SK-N-SH (cell line): ENCODE measurements around the gene NDUFS6. TPM values are rescaled to one million over a fixed set of nuclear protein-coding genes. Genes with fewer than 3 reads are reported as not detected.

Experiments
- CTCF ChIA-PET: fragments of 300-600, 350-600 bp; formaldehyde crosslinking; extraction: SDS; loops from one replicate; lab custom pipeline; 2021; lab: Yijun Ruan, JAX
- POLR2A ChIA-PET: fragments of 350-600 bp; sonication (Branson Sonifier 250); formaldehyde crosslinking; extraction: SDS; loops from one replicate; lab custom pipeline; 2020; ENCODE audit warnings: antibody characterized with exemption, inconsistent platforms; lab: Yijun Ruan, JAX
- DNase-seq: peaks from one replicate; pipeline ENCODE4 v3.0.0; 2012
- H2AFZ ChIP-seq: fragments of 200-600 bp; sonication (generic); 2 replicates; pipeline ENCODE4 v1.8.1; 2016; ENCODE audit warnings: antibody characterized with exemption, mild to moderate bottlenecking, low read depth
- H3F3A ChIP-seq: fragments of 200-600 bp; sonication (generic); replicated peaks from 2 replicates; pipeline ENCODE3; 2016; ENCODE audit warnings: antibody characterized with exemption, mild to moderate bottlenecking; ENCODE audit not compliant: insufficient read depth
- H3K27ac ChIP-seq, 2 experiments: fragments of 200-500 bp in 1 of 2; fragments of 200-600 bp in 1 of 2; sonication (Bioruptor generic) in 1 of 2; sonication (generic), shearing (Covaris generic) in 1 of 2; 2 replicates each; pipeline versions ENCODE4 v1.5.1 to v1.6.1; 2014 to 2016; ENCODE audit warnings: low read depth in 2 of 2, inconsistent platforms in 1 of 2, low read length in 1 of 2, mild to moderate bottlenecking in 1 of 2, mixed read lengths in 1 of 2
- H3K27me3 ChIP-seq: fragments of 200-600 bp; sonication (generic), shearing (Covaris generic); 2 replicates; pipeline ENCODE4 v1.6.1; 2016; ENCODE audit warnings: mixed run types; ENCODE audit not compliant: insufficient read depth
- H3K36me3 ChIP-seq, 2 experiments: fragments of 200-500 bp in 1 of 2; fragments of 200-600 bp in 1 of 2; sonication (Bioruptor generic) in 1 of 2; sonication (generic) in 1 of 2; replicated peaks in 1 of 2; 2 replicates each; pipeline versions ENCODE3 to v1.5.1; 2014 to 2016; ENCODE audit warnings: low read length in 1 of 2, mild to moderate bottlenecking in 1 of 2; ENCODE audit not compliant: insufficient read depth in 2 of 2, control insufficient read depth in 1 of 2
- H3K4me1 ChIP-seq, 2 experiments: fragments of 200-500 bp in 1 of 2; fragments of 200-600 bp in 1 of 2; sonication (Bioruptor generic) in 1 of 2; sonication (generic), shearing (Covaris generic) in 1 of 2; 2 replicates each; pipeline versions ENCODE4 v1.5.1 to v1.6.1; 2014 to 2016; ENCODE audit warnings: low read depth in 1 of 2, low read length in 1 of 2, mixed run types in 1 of 2; ENCODE audit not compliant: insufficient read depth in 2 of 2, control insufficient read depth in 1 of 2
- H3K4me2 ChIP-seq: fragments of 200-600 bp; sonication (generic), shearing (Covaris generic); 2 replicates; pipeline ENCODE4 v1.6.1; 2017; ENCODE audit warnings: mixed run types
- H3K4me3 ChIP-seq, 2 experiments: fragments of 200-500 bp in 1 of 2; fragments of 200-600 bp in 1 of 2; sonication (Bioruptor generic) in 1 of 2; sonication (generic), shearing (Covaris generic) in 1 of 2; 2 replicates each; pipeline versions ENCODE4 v1.5.1 to v1.8.1; 2014 to 2016; ENCODE audit warnings: low read depth in 2 of 2, inconsistent platforms in 1 of 2, low read length in 1 of 2, mild to moderate bottlenecking in 1 of 2, mixed read lengths in 1 of 2, moderate library complexity in 1 of 2
- H3K79me2 ChIP-seq: fragments of 200-600 bp; sonication (generic); 2 replicates; pipeline ENCODE4 v1.8.1; 2017; ENCODE audit warnings: mild to moderate bottlenecking; ENCODE audit not compliant: insufficient read depth
- H3K9ac ChIP-seq: fragments of 200-600 bp; sonication (generic); 2 replicates; pipeline ENCODE4 v1.6.1; 2017; ENCODE audit warnings: mixed run types
- H3K9me2 ChIP-seq: fragments of 200-600 bp; sonication (generic); 2 replicates; pipeline ENCODE4 v1.6.1; 2017; ENCODE audit warnings: mixed run types
- H3K9me3 ChIP-seq: fragments of 200-600 bp; sonication (generic); 2 replicates; pipeline ENCODE4 v1.6.1; 2017; ENCODE audit warnings: mixed run types, mild to moderate bottlenecking, moderate library complexity
- H4K20me1 ChIP-seq: fragments of 200-600 bp; sonication (generic); 2 replicates; pipeline ENCODE4 v1.6.1; 2017; ENCODE audit warnings: mild to moderate bottlenecking, mixed run types; ENCODE audit not compliant: insufficient read depth
- FOSL2 ChIP-seq: IDR thresholded peaks from 2 replicates; pipeline ENCODE4 v1.4.0; 2012; ENCODE audit warnings: low read depth, mild to moderate bottlenecking, moderate library complexity, borderline replicate concordance
- FOXJ3 ChIP-seq: sonication (generic); formaldehyde crosslinking; IDR thresholded peaks from 2 replicates; pipeline ENCODE4 v1.5.1; 2020; ENCODE audit warnings: mild to moderate bottlenecking, missing genetic modification reagents
- JUND ChIP-seq: IDR thresholded peaks from 2 replicates; pipeline ENCODE4 v1.4.0; 2012
- MEF2A ChIP-seq: IDR thresholded peaks from 2 replicates; pipeline ENCODE4 v1.4.0; 2012; ENCODE audit warnings: low read depth, borderline replicate concordance
- NFIC ChIP-seq: IDR thresholded peaks from 2 replicates; pipeline ENCODE4 v1.4.0; 2012; ENCODE audit warnings: borderline replicate concordance
- POLR2AphosphoS5 ChIP-seq: IDR thresholded peaks from 2 replicates; pipeline ENCODE4 v1.6.1; 2012; ENCODE audit warnings: low read depth, low read length
- RCOR1 ChIP-seq: fragments of 150-350 bp; IDR thresholded peaks from 2 replicates; pipeline ENCODE4 v1.6.1; 2017; ENCODE audit warnings: antibody characterized with exemption, low read length
- RFX5 ChIP-seq: IDR thresholded peaks from 2 replicates; pipeline ENCODE4 v1.6.1; 2012; ENCODE audit warnings: mild to moderate bottlenecking, improper control_type of control experiment, low read length
- RXRA ChIP-seq: IDR thresholded peaks from 2 replicates; pipeline ENCODE4 v1.4.0; 2012; ENCODE audit warnings: low read depth, mild to moderate bottlenecking, borderline replicate concordance
- SIN3A ChIP-seq: IDR thresholded peaks from 2 replicates; pipeline ENCODE4 v1.6.1; 2012; ENCODE audit warnings: low read depth, mild to moderate bottlenecking, low read length, moderate library complexity, borderline replicate concordance
- USF1 ChIP-seq: IDR thresholded peaks from 2 replicates; pipeline ENCODE4 v1.4.0; 2012; ENCODE audit warnings: low read depth, borderline replicate concordance
- YY1 ChIP-seq: IDR thresholded peaks from 2 replicates; pipeline ENCODE4 v1.4.0; 2012; ENCODE audit warnings: low read depth, mild to moderate bottlenecking
- ZBTB33 ChIP-seq: IDR thresholded peaks from 2 replicates; pipeline ENCODE4 v1.4.0; 2012; ENCODE audit warnings: low read depth, borderline replicate concordance
- WGBS: methylation state at CpG from one replicate; pipeline ENCODE4 v1.1.6; 2017; ENCODE audit warnings: low lambda C conversion rate; 5-methylcytosine and 5-hydroxymethylcytosine counted together
- polyA plus RNA-seq, 3 experiments: library from polyadenylated mRNA; depleted of rRNA; stranded (reverse); fragments of >200 nt; gene quantifications; 2 replicates each; pipeline ENCODE4 v1.2.3, GENCODE V29; 2012
- TF ChIP-seq, protein P1 (sequence below): IDR thresholded peaks from 2 replicates; pipeline ENCODE4 v1.6.1; 2012; ENCODE audit warnings: mild to moderate bottlenecking, low read depth, low read length, moderate library complexity

Gene NDUFS6
- polyA plus RNA-seq, 1 of the 3 experiments (the other 2 are of a cell fraction): 316 TPM

DNA sequence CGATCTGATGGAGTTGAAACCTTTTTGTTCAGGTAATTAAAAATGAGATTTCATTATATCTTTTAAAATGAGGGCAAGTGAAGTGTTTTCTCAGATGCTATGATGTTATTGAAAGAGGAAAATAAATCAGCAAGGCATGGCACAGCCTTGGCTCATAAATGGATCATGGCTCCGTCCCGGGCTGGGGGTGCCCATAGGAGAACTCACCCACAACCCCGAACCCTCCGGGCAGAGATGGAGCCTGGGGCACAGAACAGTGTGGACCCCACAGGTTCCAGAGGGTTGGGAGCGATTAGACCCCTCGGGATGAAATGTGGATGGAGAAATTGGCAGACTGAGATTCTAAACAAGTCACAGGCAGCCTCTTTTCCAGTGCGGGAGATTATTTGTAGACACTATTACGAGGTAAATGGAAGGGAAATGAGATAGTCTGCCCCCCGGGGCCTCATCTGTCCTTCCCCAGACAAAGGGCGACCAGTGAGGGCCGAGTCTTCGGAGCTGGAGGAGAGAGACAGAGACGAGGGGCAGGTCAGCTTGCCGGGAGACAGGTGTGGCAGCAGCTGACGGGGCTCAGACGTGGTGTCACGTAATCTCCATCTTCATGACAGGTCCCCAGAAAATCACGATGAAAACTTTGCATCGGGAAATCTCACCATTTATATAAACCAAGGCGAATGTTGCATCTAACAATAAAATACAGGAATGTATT lies 33.7 kb downstream of the NDUFS6 start:
- TF ChIP-seq NFIC (no peak), RXRA (no peak), YY1 (no peak), FOSL2 (no peak), FOXJ3 (CRISPR knock-in tag) (no peak), POLR2AphosphoS5 (no peak), MEF2A (no peak), USF1 (no peak), SIN3A (no peak), RFX5 (no peak), JUND (no peak), ZBTB33 (no peak), RCOR1 (no peak)
- TF ChIP-seq, protein P1, sequence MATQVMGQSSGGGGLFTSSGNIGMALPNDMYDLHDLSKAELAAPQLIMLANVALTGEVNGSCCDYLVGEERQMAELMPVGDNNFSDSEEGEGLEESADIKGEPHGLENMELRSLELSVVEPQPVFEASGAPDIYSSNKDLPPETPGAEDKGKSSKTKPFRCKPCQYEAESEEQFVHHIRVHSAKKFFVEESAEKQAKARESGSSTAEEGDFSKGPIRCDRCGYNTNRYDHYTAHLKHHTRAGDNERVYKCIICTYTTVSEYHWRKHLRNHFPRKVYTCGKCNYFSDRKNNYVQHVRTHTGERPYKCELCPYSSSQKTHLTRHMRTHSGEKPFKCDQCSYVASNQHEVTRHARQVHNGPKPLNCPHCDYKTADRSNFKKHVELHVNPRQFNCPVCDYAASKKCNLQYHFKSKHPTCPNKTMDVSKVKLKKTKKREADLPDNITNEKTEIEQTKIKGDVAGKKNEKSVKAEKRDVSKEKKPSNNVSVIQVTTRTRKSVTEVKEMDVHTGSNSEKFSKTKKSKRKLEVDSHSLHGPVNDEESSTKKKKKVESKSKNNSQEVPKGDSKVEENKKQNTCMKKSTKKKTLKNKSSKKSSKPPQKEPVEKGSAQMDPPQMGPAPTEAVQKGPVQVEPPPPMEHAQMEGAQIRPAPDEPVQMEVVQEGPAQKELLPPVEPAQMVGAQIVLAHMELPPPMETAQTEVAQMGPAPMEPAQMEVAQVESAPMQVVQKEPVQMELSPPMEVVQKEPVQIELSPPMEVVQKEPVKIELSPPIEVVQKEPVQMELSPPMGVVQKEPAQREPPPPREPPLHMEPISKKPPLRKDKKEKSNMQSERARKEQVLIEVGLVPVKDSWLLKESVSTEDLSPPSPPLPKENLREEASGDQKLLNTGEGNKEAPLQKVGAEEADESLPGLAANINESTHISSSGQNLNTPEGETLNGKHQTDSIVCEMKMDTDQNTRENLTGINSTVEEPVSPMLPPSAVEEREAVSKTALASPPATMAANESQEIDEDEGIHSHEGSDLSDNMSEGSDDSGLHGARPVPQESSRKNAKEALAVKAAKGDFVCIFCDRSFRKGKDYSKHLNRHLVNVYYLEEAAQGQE: no peak
- peak; percentile 29 for DNase-seq
- no peak overlapping the region for H3K27ac ChIP-seq
- H3K9me2 ChIP-seq: no peaks in the 10 kb centered on the region
- no peak overlapping the region for H3K9ac ChIP-seq
- POLR2A ChIA-PET: no interaction called here
- H3K36me3 ChIP-seq: no peaks in the 10 kb centered on the region
- H2AFZ ChIP-seq: no peak overlapping the region
- CTCF ChIA-PET: no interaction called here
- no peaks in the 10 kb centered on the region for H3F3A ChIP-seq
- H3K4me1 ChIP-seq: no peaks in the 10 kb centered on the region
- H3K9me3 ChIP-seq: no peaks in the 10 kb centered on the region
- peaks cover 83% of the 10 kb centered on the region for H3K27me3 ChIP-seq
- no peak overlapping the region for H3K4me3 ChIP-seq
- no peaks in the 10 kb centered on the region for H4K20me1 ChIP-seq
- WGBS: 8% methylated on average over 16 of the region's 21 CpGs
- no peaks in the 10 kb centered on the region for H3K79me2 ChIP-seq
- no peak overlapping the region for H3K4me2 ChIP-seq
